Natural killer cell treated with Interleukin-12 subunit alpha and Interleukin-12 subunit beta and Interleukin-15 and Interleukin-18, amount 100 ng/mL, for 72 hours (primary cell): Measurements from ENCODE around the gene TLX1. TPM values are rescaled to one million over a fixed set of nuclear protein-coding genes. Genes with fewer than 3 reads are reported as not detected.

ENCODE experiments used
- ATAC-seq, 2 donors: fragments of 150-1000 bp; cut with Tn5 transposase in 1 of 2; sonication (Bioruptor Pico), chemical (Tn5 transposase) in 1 of 2; 2 replicates each; pipeline ENCODE4 v1.10.0; 2021
- DNase-seq: peaks from one replicate; pipeline ENCODE4 v3.0.0; 2022; ENCODE audit warnings: low spot score
- H3K27ac Mint-ChIP-seq, 2 donors: 1 replicate in 1 of 2; 2 replicates in 1 of 2; pipeline ENCODE4 v1.8.0; 2022; ENCODE audit warnings: mixed read lengths in 2 of 2, mild to moderate bottlenecking in 1 of 2, moderate library complexity in 1 of 2
- H3K27me3 Mint-ChIP-seq, 2 donors: 1 replicate in 1 of 2; 2 replicates in 1 of 2; pipeline ENCODE4 v1.8.0; 2022; ENCODE audit warnings: mixed read lengths in 2 of 2
- H3K36me3 Mint-ChIP-seq: one replicate; pipeline ENCODE4 v1.8.0; 2022; ENCODE audit warnings: mixed read lengths
- H3K4me1 Mint-ChIP-seq, 2 donors: 1 replicate in 1 of 2; 2 replicates in 1 of 2; pipeline ENCODE4 v1.8.0; 2022; ENCODE audit warnings: low read depth in 2 of 2, mixed read lengths in 2 of 2, mild to moderate bottlenecking in 1 of 2
- H3K4me3 Mint-ChIP-seq: one replicate; pipeline ENCODE4 v1.8.0; 2022; ENCODE audit warnings: mixed read lengths
- H3K9me3 Mint-ChIP-seq: 2 replicates; pipeline ENCODE4 v1.8.0; 2022; ENCODE audit warnings: mixed read lengths
- total RNA-seq, 2 donors: library from RNA; stranded (reverse); gene quantifications; one replicate each; pipeline ENCODE4 v1.2.3, GENCODE V29; 2022

TLX1 gene
- total RNA-seq, 2 donors from 2014 or later: not detected

DNA sequence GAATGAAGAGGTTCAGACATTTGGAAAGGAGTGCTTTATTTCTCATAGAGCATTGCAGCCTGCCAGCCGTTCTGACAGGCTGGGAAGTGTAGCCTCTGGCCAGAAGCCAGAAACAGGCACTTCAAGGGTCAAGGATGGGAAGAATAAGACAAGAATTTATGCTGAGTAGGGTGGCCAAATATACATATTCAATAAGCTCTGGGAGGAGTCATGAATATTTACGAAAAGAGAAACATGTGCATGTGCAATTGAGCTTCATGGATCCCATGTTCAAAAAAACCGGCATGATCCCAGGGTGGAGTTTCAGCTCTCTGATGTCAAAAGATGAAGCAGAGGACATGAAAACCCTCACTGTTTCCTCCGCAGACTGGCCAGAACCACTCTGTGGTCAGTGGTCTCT, 32.9 kb downstream of the TLX1 start:
- peaks cover 13 to 17% of the 10 kb centered on the region in 2 donors for H3K4me1 Mint-ChIP-seq
- peaks cover 61 to 79% of the 10 kb centered on the region in 2 donors for H3K27me3 Mint-ChIP-seq
- no peaks in the 10 kb centered on the region for H3K9me3 Mint-ChIP-seq
- H3K36me3 Mint-ChIP-seq: no peaks in the 10 kb centered on the region
- H3K4me3 Mint-ChIP-seq: no peak overlapping the region
- ATAC-seq: no peak
- DNase-seq: no peak
- H3K27ac Mint-ChIP-seq: no peak overlapping the region

GRCh38 chr10:101165736-101166135, 34.6 kb downstream of the TLX1 start:
- no peaks in the 10 kb centered on the region for H3K36me3 Mint-ChIP-seq
- no peak for DNase-seq
- H3K27me3 Mint-ChIP-seq: peaks cover 59 to 68% of the 10 kb centered on the region in 2 donors
- no peaks in the 10 kb centered on the region for H3K9me3 Mint-ChIP-seq
- ATAC-seq: no peak
- H3K4me1 Mint-ChIP-seq: peaks cover 13 to 17% of the 10 kb centered on the region in 2 donors
- H3K27ac Mint-ChIP-seq: no peak overlapping the region
- no peak overlapping the region for H3K4me3 Mint-ChIP-seq

GRCh38 chr10:101166430-101166829, 35.3 kb downstream of the TLX1 start:
- Mint-ChIP-seq H3K4me1 (peaks cover 11 to 16% of the 10 kb centered on the region in 2 donors), H3K4me3 (no peak overlapping the region), H3K27ac (no peak overlapping the region), H3K36me3 (no peaks in the 10 kb centered on the region), H3K27me3 (peaks cover 54 to 63% of the 10 kb centered on the region in 2 donors), H3K9me3 (no peaks in the 10 kb centered on the region)
- DNase-seq (no peak), ATAC-seq (no peak)

- no peak for DNase-seq
- H3K36me3 Mint-ChIP-seq: peaks cover 18% of the 10 kb centered on the region
- H3K4me1 Mint-ChIP-seq: no peaks in the 10 kb centered on the region
- H3K27ac Mint-ChIP-seq: no peak overlapping the region
- no peak for ATAC-seq
- peaks cover 40 to 74% of the 10 kb centered on the region in 2 donors for H3K27me3 Mint-ChIP-seq
- H3K9me3 Mint-ChIP-seq: no peaks in the 10 kb centered on the region
- no peak overlapping the region for H3K4me3 Mint-ChIP-seq
Measured at GRCh38 chr10:101172741-101173140, 41.6 kb downstream of the TLX1 start.

DNA sequence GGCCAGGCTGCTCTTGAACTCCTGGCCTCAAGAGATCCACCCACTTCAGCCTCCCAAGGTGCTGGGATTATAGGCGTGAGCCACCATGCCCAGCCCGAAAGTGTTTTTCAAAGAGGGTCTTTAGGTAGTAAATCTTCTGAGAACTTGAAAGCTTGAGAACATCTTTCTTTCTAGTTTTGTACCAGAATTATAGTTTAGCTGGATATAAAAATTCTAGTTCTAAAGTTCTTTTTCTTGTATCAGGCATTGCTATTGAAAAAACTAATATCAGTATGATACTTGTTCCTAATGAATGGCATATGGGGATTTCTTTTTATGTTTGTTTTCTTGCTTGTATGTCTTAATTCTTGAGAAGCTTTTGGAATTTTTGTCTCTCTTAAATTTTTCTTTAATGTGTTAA, 43.2 kb downstream of the TLX1 start:
- DNase-seq (no peak), ATAC-seq (no peak)
- H3K9me3 Mint-ChIP-seq: no peaks in the 10 kb centered on the region
- H3K27ac Mint-ChIP-seq: no peak overlapping the region
- no peaks in the 10 kb centered on the region for H3K4me1 Mint-ChIP-seq
- H3K4me3 Mint-ChIP-seq: no peak overlapping the region
- H3K36me3 Mint-ChIP-seq: peaks cover 18% of the 10 kb centered on the region
- peaks cover 37 to 70% of the 10 kb centered on the region in 2 donors for H3K27me3 Mint-ChIP-seq

GRCh38 chr10:101176577-101176976, 45.5 kb downstream of the TLX1 start:
- Mint-ChIP-seq H3K4me1 (no peaks in the 10 kb centered on the region), H3K27ac (no peak overlapping the region), H3K4me3 (no peak overlapping the region), H3K9me3 (no peaks in the 10 kb centered on the region), H3K36me3 (peaks cover 18% of the 10 kb centered on the region), H3K27me3 (peaks cover 40 to 74% of the 10 kb centered on the region in 2 donors)
- ATAC-seq (no peak), DNase-seq (no peak)

DNA sequence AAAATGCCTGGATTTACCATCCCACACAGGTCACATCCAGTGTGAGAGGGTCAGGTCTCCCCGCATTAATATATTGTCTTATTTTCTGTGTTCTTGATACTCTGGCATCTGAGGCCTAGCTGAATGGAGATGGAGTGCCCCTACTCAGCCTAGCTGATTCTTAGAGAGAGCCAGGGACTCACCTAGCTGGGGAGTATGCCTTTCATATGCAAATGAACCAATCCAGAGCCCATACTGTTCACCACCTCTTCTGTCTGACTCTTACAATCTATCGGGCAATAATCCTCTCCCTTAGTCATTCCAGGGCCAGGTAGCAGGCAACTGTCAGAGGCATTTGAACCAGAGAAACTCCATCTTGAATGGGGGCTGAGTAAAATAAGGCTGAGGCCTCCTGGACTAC, 51.8 kb downstream of the TLX1 start:
- Mint-ChIP-seq H3K36me3 (no peaks in the 10 kb centered on the region), H3K9me3 (no peaks in the 10 kb centered on the region), H3K27me3 (peaks cover 15 to 17% of the 10 kb centered on the region in 2 donors)

DNA sequence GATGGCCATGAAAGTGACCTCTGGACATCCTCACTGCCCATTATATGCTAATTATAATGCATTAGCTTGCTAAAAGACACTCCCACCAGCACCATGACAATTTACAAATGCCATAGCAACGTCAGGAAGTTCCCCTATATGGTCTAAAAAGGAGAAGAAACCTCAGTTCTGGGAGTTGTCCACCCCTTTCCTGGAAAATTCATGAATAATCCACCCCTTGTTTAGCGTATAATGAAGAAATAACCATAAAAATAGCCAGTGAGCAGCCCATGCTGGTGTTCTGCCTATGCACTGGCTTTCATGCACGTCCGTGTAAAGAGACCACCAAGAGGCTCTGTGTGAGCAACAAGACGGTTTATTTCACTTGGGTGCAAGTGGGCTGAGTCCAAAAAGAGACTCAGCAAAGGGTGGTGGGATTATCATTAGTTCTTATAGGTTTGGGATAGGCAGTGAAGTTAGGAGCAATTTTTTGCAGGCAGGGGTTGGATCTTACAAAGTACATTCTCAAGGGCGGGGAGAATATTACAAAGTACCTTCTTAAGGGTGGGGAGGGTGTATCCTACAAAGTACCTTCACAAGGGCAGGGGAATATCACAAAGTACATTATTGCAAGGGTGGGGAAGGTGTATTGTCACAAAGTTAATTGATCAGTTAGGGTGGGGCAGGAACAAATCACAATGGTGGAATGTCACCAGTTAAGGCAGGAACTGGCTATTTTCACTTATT, 52.5 kb downstream of the TLX1 start:
- DNase-seq: no peak
- Mint-ChIP-seq H3K4me3 (no peak overlapping the region), H3K27ac (no peak overlapping the region), H3K4me1 (no peaks in the 10 kb centered on the region), H3K36me3 (no peaks in the 10 kb centered on the region), H3K9me3 (no peaks in the 10 kb centered on the region), H3K27me3 (peaks cover 12 to 13% of the 10 kb centered on the region in 2 donors)
- no peak for ATAC-seq

More for the DNA sequence above, 51.8 kb downstream of the TLX1 start:
- no peak for ATAC-seq
- no peak overlapping the region for H3K27ac Mint-ChIP-seq
- no peak overlapping the region for H3K4me3 Mint-ChIP-seq
- no peak for DNase-seq
- H3K4me1 Mint-ChIP-seq: no peaks in the 10 kb centered on the region

Other genes starting within 250 kb of the TLX1 start
- gene SLF2, start 218.3 kb upstream of the TLX1 start, total RNA-seq: 10 to 100 TPM; 27.8 to 44.3 TPM
- gene SEMA4G, start 161.8 kb upstream of the TLX1 start, total RNA-seq: under 1 TPM in 1 of 2 donors, not detected in 1; 0.19 TPM
- 10 to 100 TPM; 52.3 to 60.7 TPM for gene MRPL43, start 143.8 kb upstream of the TLX1 start, total RNA-seq
- gene TWNK, start 143.8 kb upstream of the TLX1 start, total RNA-seq: 10 to 100 TPM; 13.6 to 34.2 TPM
- gene LZTS2, start 131.5 kb upstream of the TLX1 start, total RNA-seq: 1 to 10 TPM; 6.2 to 6.4 TPM
- under 1 TPM; 0.17 to 0.62 TPM for gene PDZD7, start 100.2 kb upstream of the TLX1 start, total RNA-seq
- 10 to 100 TPM; 12.5 to 21.1 TPM for gene SFXN3, start 100.1 kb upstream of the TLX1 start, total RNA-seq
- gene KAZALD1, start 69.3 kb upstream of the TLX1 start, total RNA-seq: 1 to 10 TPM in 1 of 2 donors, not detected in 1; 1.9 TPM
- not detected for gene LBX1, start 98.2 kb downstream of the TLX1 start, total RNA-seq
- 10 to 100 TPM; 13.5 to 16.6 TPM for gene BTRC, start 222.9 kb downstream of the TLX1 start, total RNA-seq